ENCODE data around the gene RALY.
"Not testable (repeated sequence)": the region's sequence is repeated elsewhere in the genome, so short reads cannot be mapped to it uniquely, and the experiment has no call there.

Gene RALY

GRCh38 chr20:34018166-34018565 is 24.5 kb downstream of the RALY start:
- DNase-seq: no peak

GRCh38 chr20:34022151-34022838 is 28.6 kb downstream of the RALY start:
- peak; percentile 58 for DNase-seq

GRCh38 chr20:34022839-34023234 is 29.1 kb downstream of the RALY start:
- no peak for DNase-seq

DNA sequence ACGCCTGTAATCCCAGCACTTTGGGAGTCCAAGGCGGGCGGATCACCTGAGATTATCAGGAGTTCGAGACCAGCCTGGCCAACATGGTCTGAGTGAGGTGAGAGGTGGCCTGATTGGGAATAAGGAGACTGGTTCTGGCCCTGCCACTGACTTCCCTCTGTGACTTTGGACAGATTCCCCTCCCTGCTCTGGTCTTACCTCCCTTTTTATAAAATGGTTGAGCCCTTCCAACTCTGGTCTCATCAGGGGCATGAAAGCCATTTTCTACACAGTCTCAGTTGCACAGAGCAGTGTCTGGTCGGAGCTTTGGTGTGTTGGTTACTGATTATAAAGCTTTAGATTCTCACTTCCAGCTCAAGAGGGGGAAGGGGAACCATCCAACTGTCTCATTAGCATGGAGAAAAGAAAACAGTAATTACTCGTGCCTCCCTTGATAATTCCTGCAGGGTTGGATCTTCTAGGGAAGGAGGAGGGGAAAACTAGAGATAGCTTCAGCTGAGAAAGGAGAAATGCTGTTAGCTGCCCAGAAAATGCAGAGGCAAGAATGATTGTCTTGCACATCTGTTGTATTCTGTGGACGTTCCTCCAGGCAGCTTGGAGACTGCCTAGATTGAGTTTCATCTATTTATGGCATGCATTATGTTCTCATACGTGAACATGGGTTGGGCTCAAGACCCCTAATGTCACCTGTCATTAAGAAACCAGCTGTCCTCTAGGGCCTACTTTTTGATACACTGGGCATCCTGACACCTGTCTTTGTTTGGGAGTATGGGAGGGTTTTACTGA is 30.4 kb downstream of the RALY start:
- no peak for DNase-seq

GRCh38 chr20:34024723-34025351 is 31.1 kb downstream of the RALY start:
- no peak for DNase-seq

GRCh38 chr20:34028013-34028412 is 34.3 kb downstream of the RALY start:
- DNase-seq: not testable (repeated sequence)

GRCh38 chr20:34029415-34029814 is 35.7 kb downstream of the RALY start:
- DNase-seq: no peak

DNA sequence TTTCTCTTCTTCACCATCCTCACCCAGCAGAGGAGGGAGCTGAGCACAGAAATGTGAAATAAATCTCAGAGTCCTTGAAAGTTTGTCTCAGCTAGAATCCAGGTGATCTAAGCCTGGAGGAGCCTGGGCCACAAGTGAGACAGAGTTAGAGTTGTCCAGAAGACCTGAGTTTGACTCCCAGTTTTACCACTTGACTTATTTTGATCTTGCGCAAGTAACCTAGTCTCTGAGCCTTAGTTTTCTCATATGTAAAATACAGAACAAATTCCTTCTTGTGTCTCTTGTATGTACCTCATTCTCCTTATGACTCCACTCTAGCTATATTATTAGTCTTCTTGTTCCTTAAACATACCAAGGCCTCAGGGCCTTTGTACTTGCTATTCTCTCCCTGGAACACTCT is 36.7 kb downstream of the RALY start:
- DNase-seq: no peak

DNA sequence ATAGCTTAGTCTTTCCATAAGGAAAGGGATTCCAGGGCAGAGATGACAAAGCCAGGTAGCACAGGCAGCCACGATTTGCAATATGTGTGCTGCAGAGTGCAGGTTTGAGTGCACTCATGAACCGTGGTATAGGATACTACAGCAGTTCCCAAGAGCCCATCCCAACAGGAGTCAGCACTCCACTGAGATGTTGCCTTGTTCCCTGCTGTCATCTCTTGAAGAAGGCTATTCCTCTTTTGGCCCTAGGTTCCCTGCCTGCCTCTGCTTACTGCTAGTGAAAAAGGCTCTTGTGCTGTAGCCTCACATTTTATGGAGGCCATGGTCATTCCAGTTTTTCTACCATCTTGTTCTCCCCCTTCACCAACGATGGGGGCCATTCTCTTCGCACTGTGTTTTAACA is 40.2 kb downstream of the RALY start:
- DNase-seq: no peak

DNA sequence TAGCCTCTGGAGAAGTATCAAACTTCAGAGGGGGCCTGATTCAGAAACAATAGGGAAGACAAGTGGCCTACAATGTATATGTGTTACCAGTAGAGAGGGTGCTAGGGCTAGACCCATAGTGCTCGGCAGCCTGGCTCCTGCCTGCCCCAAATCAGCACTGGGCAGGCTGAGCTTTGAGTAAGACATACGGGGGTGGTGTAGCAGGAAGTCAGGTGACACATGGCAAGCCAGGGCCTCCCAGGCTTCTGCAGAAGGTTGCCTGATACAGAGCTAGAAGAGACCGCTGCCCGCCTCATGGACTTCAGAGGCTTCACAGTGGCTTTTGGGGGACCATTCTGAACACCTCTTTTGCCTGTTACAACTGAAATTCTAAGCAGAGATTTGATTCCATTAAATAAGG is 43.4 kb downstream of the RALY start:
- no peak for DNase-seq

DNA sequence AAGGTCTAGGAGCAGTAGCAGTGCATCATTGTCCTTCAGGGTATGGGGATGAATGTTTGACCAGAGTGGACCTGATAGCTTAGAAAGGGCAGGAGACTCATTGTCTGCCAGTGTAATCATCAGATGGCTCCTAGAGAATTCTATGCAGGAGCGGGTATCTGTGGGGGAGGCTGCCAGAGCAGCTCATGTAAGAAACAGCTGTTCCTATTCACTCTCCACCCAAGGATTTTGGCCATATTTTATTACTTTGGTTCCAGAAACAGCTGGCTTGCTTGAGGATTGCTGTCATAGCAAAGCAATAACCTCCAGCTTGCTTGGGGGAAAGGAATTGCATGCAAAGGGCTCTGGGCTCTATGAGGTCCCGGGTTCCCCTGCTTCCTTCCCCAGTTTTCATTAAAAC is 44.1 kb downstream of the RALY start:
- no peak for DNase-seq

DNA sequence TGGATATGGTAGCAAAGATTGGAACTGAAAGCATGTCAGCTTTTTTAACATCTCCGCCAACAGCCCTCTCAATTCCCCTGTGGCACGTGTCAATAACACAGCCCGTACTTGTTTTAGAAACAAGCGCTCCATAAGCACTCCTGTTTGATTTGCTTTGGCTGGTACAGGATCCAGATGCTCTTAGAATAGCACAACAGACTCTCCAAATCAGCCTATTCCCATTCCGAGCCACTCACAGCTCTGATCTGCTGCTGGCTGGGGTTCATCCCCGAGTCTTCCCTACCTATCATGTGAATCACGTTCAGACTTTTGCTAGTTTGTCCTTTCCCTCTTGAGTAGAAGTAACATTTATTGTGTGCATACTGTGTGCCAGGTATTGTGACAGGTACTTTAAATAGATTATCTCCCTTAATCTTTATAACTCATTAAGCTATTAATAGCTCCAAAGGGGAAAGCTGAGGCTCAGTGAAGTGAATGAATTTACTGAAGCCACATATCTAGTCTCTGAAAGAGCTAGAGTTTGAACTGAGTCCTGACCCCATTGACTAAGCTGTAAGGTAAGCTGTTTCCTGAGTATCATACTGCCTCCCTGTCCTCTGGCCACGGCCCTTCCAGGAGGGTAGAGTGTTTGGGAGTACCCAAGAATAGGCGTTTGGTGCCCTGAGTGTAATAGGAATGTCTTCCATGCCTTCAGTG is 46.7 kb downstream of the RALY start:
- peak; percentile 70 for DNase-seq

- no peak for DNase-seq
Observed at GRCh38 chr20:34041226-34041625, 47.5 kb downstream of the RALY start.

DNA sequence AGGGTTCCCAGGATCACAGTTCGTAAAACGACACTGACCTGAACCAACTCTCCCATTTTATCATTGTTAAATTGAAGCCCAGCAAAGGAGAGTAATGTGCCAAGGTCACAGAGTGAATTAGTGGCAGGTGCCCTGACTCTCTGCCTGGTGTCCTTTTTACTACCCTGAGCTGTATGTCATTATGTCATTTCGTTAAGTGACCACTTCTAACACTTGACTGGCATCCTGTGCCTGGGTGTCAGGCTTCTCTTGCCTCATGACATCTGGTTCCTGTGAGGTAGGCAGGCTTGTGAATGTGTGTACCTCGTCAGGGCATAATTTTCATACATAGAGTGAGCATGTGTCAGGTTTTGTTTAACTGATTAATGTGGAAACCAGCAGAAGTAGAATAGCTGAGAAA is 48.6 kb downstream of the RALY start:
- DNase-seq: no peak

DNA sequence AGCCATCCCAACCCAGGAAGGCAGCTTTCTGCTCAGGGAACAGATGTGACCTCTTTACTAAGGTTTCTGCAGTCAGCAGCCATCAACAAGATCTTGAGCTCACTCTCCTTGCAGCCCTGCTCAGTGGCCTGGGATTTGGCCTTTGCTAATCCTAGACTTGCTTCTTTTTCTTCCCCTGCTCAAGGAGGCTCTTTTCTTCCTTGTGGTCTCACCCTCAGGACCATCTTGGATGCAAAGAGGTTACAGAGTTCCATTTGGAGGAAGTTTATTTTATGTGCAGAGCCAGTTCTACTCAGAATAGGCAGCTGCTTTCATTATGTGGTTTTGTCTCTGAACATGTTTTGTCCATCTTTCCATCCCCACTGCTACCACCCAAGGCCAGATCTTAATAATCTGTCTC is 49.3 kb downstream of the RALY start:
- peak; percentile 46 for DNase-seq

- no peak for DNase-seq
Observed at GRCh38 chr20:34045294-34045693, 51.6 kb downstream of the RALY start.

- no peak for DNase-seq
Observed at GRCh38 chr20:34045930-34046725, 52.4 kb downstream of the RALY start.

GRCh38 chr20:34047010-34047687 is 53.4 kb downstream of the RALY start:
- no peak for DNase-seq

- DNase-seq: no peak
Observed at GRCh38 chr20:34047917-34048316, 54.2 kb downstream of the RALY start.

DNA sequence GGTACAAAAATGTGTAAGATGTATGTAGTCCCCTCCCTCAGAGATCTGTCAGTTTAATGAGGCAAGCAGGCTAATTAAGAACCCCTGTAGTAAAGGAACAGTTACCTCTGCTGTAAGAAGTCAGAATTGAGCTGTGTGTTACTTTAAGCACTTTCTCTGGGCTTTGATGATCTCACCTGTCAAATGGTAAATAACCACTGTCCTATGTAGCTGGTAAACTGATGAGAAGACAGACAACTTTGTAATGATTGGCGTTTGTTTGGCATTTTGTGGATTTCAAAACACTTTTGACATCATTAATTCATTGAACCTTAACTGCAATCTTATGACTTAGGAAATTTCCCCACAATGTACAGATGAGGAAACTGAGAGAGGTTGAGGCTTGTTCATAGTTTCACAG is 55.7 kb downstream of the RALY start:
- no peak for DNase-seq

GRCh38 chr20:34049897-34050695 is 56.4 kb downstream of the RALY start:
- no peak for DNase-seq

Measured in NCI-H82 (cell line).